Fibroblast of skin of scalp (primary cell): ENCODE results near the gene SCN7A. TPM values are rescaled to one million over a fixed set of nuclear protein-coding genes. Genes with fewer than 3 reads are reported as not detected.
"Not testable (repeated sequence)": the region's sequence is repeated elsewhere in the genome, so short reads cannot be mapped to it uniquely, and the experiment has no call there.

Experiments
- DNase-seq: peaks from one replicate; pipeline ENCODE4 v3.0.0-alpha.2; 2013
- polyA plus RNA-seq, 2 experiments: library from polyadenylated mRNA; unstranded; fragments of 120-200 nt; gene quantifications; one replicate each; pipeline ENCODE4 v1.2.1, GENCODE V29; 2013; ENCODE audit not compliant: insufficient read length in 2 of 2

SCN7A gene
- polyA plus RNA-seq (2013, experiment 1 of 2; ENCODE audit: insufficient read length): 0.14 TPM
- 0.62 TPM for polyA plus RNA-seq (2013, experiment 2 of 2; ENCODE audit: insufficient read length)

DNA sequence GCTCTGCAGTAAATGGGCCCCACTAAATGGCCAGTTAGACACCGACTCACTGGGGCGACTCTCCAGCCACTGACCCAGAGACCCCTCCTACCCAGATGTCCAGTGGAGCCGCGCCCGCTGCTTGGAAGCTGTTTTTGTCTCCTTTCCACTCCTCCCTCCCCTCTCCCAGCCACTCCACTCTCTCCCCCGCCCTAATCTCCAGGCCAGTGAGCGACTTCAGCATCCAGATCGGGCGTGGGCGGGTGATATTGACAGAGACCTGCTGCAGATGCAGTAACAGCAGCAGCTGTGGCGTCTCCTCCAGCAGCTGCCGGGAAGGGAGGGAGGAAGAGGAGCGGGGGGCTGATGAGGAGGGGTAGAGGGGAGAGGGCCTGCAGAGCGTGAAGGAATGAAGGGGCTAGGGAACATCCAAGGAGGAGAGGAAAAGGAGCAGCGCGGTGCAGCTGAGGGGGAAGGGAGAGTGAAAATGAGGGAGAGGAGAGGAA is at the start of gene SCN7A:
Gene SCN7A (minus strand): TSS at position 110 of the 485 bp plus-strand sequence. CDS start 16,553 bp downstream, outside the sequence.
- no peak for DNase-seq

DNA sequence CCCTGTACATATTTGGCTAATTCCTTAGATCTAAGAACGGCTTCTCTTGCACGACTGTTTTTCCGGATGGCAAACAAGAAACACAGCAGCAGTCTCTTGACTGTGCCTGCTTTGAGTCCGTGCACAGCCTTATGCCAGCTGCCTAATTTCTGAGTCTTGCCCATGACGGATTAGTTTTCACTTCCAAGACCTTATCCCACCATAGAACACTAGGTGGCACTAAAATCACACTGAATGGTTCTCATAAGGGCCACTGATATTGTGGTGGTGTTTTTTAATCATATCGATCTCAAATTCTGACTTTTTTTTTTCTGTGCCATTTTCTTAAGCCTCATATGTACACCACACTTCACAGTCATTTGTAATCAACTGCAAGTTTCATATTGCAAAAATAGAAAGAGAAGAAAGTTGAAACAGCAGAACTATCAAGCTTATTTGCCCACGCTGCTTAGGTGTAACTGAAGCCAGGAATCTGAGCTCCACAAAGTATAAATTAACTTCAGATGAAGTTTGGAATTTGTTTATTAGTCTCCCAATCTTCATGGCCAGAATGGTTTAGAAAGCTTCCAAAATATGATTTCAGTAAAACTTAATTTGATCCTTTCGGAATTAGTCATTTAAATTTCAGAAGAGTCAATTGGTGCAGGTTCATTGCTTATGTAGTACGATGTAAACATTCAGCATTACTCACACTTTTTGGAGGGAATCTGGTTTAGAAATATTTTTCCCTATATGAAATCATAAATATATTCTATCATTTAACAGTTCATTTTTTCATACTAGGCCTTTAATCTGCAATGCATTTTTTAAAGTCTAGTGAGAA is 45.5 kb upstream of the SCN7A start:
- DNase-seq: peak; percentile 65

DNA sequence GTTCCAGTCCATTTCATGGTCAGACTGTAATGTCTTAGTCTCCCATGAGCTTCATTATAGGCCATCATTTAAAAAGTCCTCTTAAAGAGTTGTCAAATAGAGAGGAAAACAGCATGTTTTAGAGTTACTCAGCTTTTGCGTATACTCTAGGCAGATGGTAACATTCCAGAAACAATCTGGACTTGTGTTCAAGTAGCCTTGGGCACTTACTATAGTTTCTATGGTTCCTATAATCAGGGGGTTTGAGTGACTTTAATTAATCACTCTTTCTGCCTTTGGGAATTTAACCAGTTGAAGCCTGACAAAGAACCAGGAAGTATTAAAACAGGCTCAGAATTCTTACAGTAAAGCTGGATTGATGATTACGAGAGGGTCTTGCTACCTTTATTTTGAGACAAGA is 42.1 kb upstream of the SCN7A start:
- DNase-seq: no peak

DNA sequence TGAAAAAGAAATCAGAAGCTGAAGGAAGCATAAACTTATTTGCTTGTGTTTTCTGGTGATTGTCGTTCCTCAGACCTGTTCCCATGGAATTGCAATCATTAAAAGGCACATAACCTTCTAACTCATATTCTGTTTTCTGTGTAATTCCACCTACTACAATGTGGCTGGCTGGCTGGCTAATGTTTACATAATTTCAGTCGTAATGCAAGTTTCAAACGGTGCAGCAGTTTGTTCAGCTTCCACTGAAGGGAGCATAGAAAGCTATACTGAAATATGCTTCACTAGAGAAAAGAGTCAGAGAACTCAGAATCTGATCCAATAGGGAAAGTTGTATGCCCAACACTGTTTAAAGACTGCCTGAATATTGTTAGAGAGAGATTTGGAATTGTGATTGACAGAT is 27.1 kb upstream of the SCN7A start:
- DNase-seq: no peak

DNA sequence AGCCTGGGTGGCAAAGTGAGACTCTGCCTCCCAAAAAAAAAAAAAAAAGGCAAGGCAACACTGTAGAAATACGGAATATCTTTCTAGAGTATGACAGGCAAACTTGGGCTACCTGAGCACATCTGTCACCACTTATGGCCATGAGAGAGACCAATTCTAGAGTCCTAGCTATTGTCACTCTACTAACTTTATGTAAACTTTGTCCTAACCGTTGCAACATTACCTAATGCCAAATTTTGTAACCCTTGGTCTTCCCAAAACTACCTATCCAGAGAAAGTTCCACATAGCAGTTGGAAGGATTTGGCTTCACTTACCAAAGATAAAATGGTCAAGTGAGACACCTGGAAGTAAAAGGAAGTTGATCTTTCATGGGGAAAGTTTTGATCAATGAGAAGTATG is 26.6 kb upstream of the SCN7A start:
- no peak for DNase-seq

DNA sequence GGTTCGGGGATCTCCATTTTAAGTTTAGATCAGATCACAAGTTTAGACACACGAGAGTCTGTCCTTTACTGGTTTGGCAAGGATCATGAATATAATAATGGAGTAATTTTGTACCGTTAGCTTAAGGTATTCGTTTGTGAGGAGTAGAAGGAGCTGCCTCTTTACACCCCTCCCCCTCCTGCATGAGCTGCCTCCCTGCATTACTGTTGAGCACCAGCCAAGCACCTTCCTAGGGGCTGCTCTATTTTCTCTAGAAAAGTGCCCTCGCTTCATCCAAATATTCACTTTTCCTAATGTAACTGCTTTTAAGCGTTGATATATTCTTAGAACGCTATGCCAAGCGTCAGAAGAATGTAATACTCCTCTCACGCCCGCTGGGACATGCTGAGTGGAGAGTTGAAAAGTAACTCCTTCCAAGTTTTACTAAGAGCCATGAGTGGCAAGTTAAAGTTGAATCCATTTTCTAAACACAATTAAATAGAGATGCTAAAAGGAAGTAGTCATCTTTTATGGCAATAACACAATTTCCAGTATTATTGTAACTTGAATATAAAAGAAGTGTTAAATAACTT is 25.4 kb upstream of the SCN7A start:
- peak; percentile 1 for DNase-seq

DNA sequence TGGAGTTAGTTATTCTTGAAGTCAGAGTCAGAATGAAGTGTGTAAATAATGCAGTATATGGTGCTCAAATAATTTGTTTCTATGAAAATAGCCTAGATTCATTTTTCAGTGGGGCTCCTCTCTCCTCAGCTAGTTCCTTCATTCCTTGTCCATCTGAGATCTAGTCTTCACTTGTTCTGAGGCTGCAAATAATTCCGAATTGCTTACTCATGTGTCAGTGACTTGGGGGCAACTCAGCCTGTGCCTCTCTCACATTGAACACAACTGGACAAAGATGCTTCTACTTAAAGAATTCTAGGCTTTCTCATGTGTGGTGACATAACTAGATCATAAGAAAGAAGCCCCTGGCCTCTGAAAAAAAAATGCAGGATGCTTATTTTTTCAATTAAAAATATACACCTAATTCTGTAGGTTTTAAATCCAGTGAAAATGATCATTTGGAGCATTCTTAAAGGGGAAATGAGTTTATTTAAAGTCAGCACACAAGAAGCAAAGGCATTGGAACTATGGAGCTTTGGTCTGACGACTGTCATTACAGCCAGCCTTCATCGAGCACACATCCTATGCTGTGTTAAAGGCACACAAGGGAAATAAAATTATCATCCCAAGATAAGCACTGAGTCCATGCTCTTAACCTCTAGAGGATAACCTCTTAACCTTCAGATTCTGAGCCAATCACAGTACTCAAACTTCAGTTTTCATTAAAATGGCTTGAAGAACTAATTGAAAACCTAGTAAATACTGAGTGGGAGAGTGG is 24.8 kb upstream of the SCN7A start:
- DNase-seq: no peak

DNA sequence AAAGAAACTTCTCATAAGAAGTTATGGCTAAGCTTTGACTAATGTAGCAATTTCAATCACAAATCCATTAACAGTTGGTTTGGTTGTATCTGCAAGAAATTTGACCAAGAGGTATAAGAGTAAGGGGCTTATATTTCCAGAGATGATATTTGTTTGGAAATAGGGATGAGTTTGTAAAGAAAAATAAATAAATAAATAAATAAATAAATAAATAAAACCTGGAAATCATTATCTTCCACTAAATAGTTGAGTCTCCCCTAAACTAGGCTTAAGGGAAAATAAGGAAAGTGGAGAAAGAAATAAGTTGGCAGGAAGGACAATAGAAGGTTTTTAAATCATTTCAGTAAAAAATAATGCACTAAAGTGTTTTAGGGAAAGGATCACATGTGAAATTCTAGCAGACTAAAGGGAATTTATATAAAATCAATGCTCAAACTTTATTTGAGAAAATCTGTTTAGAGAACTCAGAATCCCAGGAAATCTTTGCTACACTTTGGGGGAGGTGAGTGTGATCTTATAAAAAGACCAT is 23.5 kb upstream of the SCN7A start:
- DNase-seq: no peak

DNA sequence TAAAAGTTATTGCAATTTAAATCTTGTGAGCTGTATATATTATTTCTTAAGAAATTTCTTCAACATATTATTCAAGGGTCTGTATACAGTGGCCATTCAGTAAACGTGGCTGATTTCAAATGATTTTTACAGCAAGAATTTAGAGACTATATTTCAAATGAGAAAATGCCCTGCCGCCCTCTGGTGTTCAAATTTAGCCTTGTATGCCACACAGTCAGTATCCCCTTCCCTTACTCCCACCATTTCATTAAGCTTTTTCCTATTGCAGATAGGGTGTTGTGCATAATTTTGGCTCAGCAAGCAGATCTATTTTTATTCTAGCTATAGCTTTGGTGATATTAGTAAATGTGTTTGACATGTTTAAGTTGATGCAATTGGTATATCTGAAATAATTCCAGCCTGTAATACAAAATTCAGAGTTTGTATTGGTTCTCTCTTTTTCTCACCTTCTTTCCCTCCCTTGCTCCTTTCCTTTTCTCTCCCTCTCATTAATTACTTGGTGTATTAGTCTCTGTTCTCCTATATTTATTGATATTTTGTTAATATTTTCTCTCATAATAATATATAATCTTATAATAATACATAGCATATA is 22.8 kb upstream of the SCN7A start:
- DNase-seq: peak; percentile 19

DNA sequence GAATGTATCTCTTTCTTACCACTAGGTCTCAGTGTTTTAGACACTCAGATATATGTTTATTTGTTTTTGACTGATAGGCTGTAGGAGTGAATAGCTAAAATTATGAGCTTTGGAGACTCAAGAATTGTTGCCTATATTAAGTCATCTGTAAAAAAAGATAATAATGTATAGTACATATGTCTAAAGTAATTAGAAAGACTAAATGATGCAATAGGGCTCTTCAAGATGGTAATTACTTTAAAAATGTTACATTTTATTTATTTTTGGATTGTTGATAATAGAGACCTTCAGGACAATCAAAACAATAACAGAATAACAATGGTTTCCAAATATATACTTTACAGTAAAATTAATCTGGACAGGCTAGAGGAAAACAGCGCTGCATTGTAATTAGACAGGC is 19.9 kb upstream of the SCN7A start:
- no peak for DNase-seq

DNA sequence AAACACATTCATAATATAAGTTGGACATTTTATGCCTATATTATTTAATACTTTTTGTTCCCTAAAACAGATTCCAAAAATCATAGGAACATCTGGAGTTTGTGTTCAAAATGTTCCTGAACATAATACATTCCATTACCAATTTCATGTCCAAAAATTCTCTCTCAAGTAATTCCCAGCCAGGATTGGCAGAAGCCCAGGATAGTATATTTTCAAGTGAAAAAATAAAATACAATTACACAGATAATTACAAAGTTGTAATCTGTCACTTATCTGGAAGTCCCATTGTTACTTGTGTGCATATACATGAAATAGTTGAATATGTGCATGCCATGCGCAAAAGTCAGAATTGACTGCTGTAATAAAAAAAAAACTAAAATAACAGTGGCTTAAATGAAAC is 5.2 kb upstream of the SCN7A start:
- no peak for DNase-seq

DNA sequence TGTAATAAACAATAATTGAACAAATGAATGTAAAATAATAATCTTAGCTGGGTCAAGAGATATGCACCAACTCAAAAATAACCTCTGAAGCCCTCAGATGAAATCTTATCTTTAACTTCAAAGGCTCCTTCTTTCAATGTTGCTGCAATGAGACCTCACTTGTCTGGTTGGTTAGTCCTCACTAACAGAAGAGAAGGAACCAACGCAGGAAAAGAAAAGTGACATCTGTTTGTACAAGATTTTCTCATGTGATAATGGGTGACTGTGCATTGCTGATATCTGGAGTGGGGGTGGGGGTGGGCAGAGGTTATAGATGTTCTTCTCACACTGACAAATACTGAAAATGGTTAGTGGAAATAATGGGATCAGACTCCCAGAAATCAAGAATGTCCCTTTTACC is 2.6 kb downstream of the SCN7A start:
- no peak for DNase-seq

DNA sequence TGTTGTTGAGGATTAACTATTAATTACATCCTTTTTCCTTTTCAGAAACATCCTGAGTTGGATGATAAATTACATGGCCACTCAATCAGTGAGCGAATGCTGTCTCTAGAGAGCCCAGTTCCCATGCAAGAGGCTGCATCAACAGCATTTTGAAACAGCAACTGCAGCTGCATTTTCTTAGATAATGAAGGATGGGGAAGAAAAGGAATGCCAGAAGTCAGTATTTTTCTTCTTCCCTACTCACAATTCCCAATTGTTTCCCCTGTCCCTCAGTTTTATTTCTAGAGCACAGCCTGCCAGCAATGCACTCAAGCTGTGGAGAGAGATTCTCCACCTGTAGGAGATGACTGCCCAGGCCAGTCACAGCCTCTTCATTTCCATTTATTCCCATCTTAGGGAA is 6.9 kb downstream of the SCN7A start:
- no peak for DNase-seq

DNA sequence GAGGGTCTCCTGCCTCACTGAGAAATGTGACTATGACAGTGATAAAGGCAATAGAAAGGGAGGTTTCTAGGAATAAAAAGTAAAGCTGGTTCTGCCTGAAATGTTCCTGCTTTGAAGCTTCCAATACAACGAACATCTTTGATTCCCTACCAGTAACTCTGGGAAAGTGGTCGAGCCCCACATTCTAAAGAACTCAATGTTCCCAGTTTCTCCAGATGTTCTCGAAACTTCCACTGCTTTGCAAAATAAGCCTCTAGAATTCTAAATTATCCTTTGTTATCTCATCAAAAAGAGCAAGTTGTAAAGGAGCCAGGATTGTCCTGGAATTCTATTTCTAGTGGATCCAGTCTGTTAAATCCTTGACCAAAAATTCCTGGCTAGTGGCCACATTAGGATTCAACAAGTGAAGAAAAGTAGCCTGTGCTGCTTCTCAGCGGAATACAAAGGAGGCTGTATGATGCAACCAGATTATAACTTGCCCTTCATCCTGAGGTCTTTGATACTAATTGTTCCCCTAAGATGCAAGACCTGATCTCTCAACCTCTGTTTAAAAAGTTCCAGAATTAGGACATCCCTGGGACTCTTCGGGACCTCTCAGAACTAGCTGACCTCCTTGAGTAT is 8.4 kb downstream of the SCN7A start:
- no peak for DNase-seq

DNA sequence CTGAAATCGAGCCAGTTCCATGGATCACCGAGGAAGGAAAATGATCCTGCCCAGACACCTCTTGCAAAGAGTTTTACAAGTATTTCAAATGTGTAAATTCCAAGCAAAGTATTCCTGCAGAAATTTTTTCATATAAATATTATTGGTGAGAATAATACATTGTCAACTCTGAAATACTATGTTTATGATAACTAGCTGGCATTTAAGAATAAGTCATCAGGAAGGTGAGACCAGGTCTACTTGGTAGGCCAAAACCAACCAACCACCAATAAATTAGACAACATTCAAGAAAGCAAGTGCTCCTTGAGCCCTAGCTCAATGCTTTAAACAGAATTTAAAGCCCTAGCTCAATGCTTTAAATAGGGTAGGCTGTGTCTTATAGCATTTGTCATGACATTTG is 21.7 kb downstream of the SCN7A start:
- DNase-seq: no peak

DNA sequence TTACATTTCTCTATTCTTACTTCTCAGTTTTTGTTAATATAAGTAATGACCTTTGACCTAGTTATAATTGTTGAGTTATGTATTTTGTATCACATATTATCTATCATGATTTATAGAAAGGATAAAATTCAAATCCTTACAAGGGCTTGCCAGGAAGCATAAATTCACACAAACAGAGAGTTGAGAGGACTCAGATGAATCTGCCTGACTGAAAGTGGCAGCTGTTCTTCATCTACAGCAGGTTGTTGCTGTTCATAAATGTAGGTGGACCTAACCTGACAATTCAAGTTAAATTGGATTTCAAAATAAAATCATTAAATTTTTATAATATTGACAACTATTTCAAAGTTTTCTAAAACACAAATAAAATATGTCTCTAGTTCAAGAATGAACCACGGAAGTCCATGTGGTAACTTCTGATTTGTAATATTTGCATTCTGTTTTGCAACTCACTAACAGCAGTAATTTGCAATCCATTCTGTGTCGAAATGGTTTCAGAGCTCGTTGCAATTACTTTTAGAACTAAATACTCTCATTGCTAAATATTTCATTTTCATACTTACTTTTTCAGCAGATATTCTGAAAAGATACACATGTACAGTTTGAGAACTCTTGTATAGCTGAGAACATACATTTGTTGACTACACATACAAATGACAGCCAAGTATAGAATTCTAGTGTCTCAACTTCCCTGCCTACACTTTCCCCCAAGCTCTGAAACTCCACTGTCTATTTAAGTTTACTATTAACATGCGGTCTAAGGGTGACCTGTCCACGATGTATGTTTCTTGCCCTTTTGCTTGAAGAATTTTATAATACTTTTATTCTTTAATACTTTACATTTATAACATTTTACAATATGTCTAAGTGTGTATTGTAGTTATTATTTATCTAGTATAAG is 25.7 kb downstream of the SCN7A start:
- no peak for DNase-seq

DNA sequence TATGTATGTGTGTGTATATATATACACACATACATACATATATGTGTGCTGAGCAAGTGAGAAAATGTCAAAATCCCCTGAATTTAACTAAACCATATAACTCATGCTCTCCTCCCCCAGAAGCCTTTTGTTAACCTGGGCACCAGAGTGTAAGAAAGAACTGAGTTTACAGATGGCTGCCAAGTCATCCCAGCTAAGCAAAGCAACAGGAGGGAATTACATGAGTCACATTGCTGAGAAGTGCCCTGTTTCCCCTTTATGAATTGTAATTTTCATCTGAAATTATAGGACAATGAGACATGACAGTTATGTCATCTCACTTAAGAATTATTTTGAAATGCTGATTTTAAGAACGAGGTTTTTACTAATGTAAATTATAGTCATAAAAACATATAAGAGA is 29.9 kb downstream of the SCN7A start:
- no peak for DNase-seq

DNA sequence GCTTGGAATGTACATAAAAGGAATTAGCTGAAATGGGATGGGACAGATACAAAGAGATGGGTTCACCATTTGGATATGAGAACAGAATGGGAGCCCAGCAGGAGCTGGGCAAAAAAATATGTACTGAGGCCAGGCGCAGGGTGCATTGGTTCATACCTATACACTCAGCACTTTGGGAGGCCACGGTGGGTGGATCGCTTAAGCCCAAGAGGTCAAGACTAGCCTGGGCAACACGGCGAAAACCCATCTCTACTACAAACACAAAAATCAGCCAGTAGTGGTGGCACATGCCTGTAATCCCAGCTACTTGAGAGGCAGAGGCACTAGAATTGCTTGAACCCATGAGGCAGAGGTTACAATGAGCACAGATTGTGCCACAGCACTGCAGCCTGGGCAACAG is 30.4 kb downstream of the SCN7A start:
- no peak for DNase-seq

DNA sequence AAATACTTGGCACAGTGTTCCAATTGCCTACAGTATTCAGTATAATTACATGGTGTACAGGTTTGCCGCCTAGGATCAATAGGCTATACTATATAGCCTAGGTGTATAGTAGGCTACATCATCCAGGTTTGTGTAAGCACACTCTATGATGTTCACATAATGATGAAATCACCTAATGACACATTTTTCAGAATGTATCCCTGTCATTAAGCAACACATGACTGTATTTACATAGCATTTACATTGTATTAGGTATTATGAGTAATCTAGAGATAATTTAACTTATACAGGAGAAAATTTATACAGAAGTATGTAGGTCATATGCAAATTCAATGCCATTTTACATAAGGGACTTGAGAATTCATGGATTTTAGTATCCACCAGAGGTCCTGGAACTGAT is 35.4 kb downstream of the SCN7A start:
- no peak for DNase-seq

DNA sequence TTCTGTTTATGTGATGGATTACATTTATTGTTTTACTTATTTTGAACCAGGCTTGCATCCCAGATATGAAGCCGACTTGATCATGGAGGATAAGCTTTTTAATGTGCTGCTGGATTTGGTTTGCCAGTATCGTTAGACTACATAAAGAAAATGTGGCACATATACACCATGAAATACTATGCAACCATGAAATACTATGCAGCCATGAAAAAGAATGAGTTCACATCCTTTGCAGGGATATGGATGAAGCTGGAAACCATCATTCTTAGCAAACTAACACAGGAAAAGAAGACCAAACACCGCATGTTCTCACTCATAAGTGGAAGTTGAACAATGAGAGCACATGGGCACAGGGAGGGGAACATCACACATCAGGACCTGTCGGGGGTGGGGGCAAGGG is 38.2 kb downstream of the SCN7A start:
- not testable (repeated sequence) for DNase-seq

DNA sequence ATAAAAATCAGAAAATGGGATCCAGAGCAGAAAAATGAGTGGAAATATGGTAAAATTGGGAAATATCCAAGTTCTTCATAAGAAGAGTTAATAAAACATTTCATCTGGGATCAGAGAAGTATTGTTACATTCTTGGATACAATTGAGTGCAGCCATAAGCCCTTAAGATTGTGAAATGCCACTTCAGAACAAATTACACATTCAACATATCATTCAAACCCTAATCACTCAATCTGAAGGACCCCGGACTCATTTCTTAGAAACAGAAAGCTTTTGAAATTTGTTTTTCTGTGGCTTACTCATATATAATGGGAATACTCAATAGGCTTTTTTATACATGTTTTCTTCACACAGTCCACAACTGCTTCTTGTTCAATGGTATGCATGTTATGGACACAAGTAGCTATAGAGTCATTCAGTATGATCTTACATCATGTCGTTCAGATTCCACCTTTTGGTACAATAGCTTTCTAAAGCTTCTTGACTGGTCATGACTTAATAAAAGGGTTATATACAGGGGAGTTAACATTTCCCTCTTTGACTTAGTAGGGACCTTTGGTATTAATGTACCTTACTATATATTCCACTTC is 39.9 kb downstream of the SCN7A start:
- no peak for DNase-seq
